ENCODE results near the gene MCUB. TPM values are rescaled to one million over a fixed set of nuclear protein-coding genes. Genes with fewer than 3 reads are reported as not detected.

The MCUB gene
- total and polyA plus RNA-seq, 12 donors = 1.7 to 12.6 (median 3.5) TPM

GRCh38 chr4:109702950-109703663 is 143.1 kb downstream of the MCUB start, which contains the start of gene CASP6:
TSS of gene CASP6 (minus strand) at chr4:109703445. CDS start at chr4:109703395, 50 bp downstream.
- H3K4me1 ChIP-seq = peaks cover 2 to 26% (median 15%) of the 10 kb centered on the region in 9 donors
- H3K9me3 ChIP-seq = no peaks in the 10 kb centered on the region
- peak; percentile 85 to 89 for DNase-seq
- intact Hi-C loops (cut with DNase I) = loop anchor here in 9 of 10 donors (2.0 to 10.0 kb wide), 10 partner anchors 99 to 276 kb away; partner anchors contain the start of genes GAR1 (in 8 of the 9), CFI (in 3 of the 9) and MCUB (in 2 of the 9)
- WGBS, 2 donors = 0 to 1% methylated on average over 72 of the region's 72 CpGs
- H3K4me3 ChIP-seq = peak within 1 kb of the TSS; percentile 64 to 96 (median 86)
- no peaks in the 10 kb centered on the region for H3K27me3 ChIP-seq
- peak; percentile 93 to 98 (median 96) for ATAC-seq
- H3K36me3 ChIP-seq = peaks cover 0 to 10% (median 0%) of the 10 kb centered on the region in 9 donors
- TF ChIP-seq CTCF (IDR thresholded peaks at IDR 0.05) = peak; percentile 59 to 88 (median 78)
- H3K27ac ChIP-seq = peak within 1 kb of the TSS; percentile 63 to 87 (median 81)

DNA sequence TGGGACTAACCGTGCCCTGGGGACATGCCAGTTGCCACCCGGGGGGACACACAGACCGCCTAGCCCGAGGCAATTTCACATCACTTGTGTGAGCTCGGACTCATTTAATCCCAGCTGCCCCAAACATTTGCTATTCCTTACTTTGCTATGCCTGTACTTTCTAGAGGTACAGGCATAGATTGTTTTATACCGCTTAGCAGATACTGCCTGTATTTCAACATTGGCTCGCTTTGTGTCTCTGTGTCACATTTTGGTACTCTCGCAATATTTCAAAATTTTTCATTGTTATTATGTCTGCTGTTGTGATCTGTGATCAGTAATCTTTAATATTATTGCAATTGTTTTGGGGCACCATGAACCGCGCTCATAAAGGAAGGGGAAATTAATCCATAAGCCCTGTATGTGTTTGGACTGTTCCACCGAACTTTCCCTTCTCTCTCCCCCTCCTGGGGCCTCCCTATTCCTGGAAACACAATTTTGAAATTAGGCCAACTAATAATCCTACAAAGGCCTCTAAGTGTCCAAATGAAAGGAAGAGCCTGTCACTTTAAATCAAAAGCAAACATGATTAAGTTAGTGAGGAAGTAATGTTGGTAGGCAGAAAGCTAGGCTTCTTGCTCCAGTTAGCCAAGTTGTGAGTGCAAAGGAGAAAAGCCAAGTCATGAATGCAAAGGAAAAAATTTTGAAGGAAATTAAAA is 143.8 kb downstream of the MCUB start:
- H3K36me3 ChIP-seq = peaks cover 0 to 14% (median 0%) of the 10 kb centered on the region in 9 donors
- H3K27ac ChIP-seq = peak overlapping the region in 9 of 10 donors; percentile 78 to 87 (median 81)
- intact Hi-C loops (cut with DNase I) = loop anchor here in 9 of 10 donors (2.0 to 10.0 kb wide), 10 partner anchors 98 to 277 kb away; partner anchors contain the start of genes GAR1 (in 8 of the 9), CFI (in 3 of the 9) and MCUB (in 2 of the 9)
- no peak for TF ChIP-seq CTCF (IDR thresholded peaks at IDR 0.05)
- peaks cover 2 to 26% (median 15%) of the 10 kb centered on the region in 9 donors for H3K4me1 ChIP-seq
- H3K9me3 ChIP-seq = no peaks in the 10 kb centered on the region
- H3K27me3 ChIP-seq = no peaks in the 10 kb centered on the region
- peak in 2 of 8 donors; percentile 7 to 15 for ATAC-seq
- DNase-seq = no peak
- WGBS, 2 donors = 14 to 18% methylated on average over 11 of the region's 11 CpGs
- peak overlapping the region; percentile 64 to 96 (median 86) for H3K4me3 ChIP-seq

DNA sequence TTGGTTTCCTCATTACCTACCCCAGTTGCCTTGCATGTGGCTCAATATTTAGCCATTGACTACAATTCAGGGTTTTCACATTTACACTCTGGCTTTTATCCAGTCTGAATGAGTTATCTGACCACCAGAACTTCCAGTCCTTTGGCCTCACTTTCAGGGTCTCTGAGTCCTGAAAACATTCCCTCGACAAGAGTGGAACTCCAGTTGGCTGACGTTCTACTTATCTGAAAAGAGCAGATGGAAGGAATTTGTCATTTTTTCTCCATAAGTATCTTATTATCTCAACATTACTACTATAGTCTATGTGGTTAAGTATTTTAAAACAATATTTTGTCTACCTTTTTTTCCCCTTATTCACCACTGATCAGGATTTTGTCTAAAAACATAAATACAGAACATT is 148.4 kb downstream of the MCUB start:
- intact Hi-C loops (cut with DNase I) = loop anchor here in 6 of 10 donors (10.0 kb wide), 5 partner anchors 96 to 266 kb away; partner anchors contain the start of genes GAR1 (in 2 of the 6), CFI (in 1 of the 6) and MCUB (in 1 of the 6)
- WGBS, 2 donors = 28 to 44% methylated on average over 2 of the region's 2 CpGs
- no peak for DNase-seq
- H3K27me3 ChIP-seq = no peaks in the 10 kb centered on the region
- H3K27ac ChIP-seq = no peak overlapping the region
- TF ChIP-seq CTCF (IDR thresholded peaks at IDR 0.05) = no peak
- H3K4me1 ChIP-seq = peaks cover 0 to 10% (median 2%) of the 10 kb centered on the region in 9 donors
- no peaks in the 10 kb centered on the region for H3K9me3 ChIP-seq
- ATAC-seq = no peak
- peaks cover 0 to 47% (median 0%) of the 10 kb centered on the region in 9 donors for H3K36me3 ChIP-seq
- no peak overlapping the region for H3K4me3 ChIP-seq

DNA sequence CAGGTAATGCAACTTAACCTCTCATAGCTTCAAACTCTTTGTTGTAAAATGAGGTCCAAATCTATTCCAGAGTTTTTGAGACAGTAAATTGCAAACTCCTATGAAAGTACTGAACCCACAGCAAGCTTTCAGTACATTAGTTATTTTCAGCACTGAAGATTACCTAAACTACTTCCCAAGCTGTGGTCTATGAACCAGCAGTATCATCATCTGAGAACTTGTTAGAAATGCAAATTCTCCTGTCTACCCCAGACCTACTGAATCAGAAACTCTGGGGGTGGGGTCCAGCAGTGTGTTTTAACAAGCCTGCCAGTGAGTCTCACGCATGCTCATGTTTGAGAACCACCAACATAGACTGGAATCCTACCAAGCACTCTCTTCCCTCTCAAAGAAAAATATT is 148.9 kb downstream of the MCUB start:
- Histone ChIP-seq H3K4me1 (peaks cover 0 to 5% (median 0%) of the 10 kb centered on the region in 9 donors), H3K27ac (no peak overlapping the region), H3K9me3 (no peaks in the 10 kb centered on the region), H3K27me3 (no peaks in the 10 kb centered on the region), H3K36me3 (peaks cover 0 to 52% (median 0%) of the 10 kb centered on the region in 9 donors), H3K4me3 (no peak overlapping the region)
- ATAC-seq = no peak
- intact Hi-C loops (cut with DNase I) = loop anchor here in 6 of 10 donors (10.0 kb wide), 5 partner anchors 96 to 266 kb away; partner anchors contain the start of genes GAR1 (in 2 of the 6), CFI (in 1 of the 6) and MCUB (in 1 of the 6)
- DNase-seq = no peak
- 85 to 89% methylated on average over 1 of the region's 1 CpG for WGBS, 2 donors
- TF ChIP-seq CTCF (IDR thresholded peaks at IDR 0.05) = no peak
